HEK293 (cell line): ENCODE results near the gene WBP2NL.

Experiments used
- CTCF ChIA-PET: fragments of 350-600 bp; formaldehyde crosslinking; extraction: SDS; loops from one replicate; lab custom pipeline; 2021; ENCODE audit warnings: antibody characterized with exemption; lab: Yijun Ruan, JAX
- POLR2A ChIA-PET: fragments of 300-600 bp; formaldehyde crosslinking; extraction: SDS; loops from one replicate; lab custom pipeline; 2020; ENCODE audit warnings: antibody characterized with exemption, inconsistent platforms; lab: Yijun Ruan, JAX
- H3K27ac ChIP-seq: fragments of 200-500 bp; sonication (Bioruptor generic); 2 replicates; pipeline ENCODE4 v1.5.1; 2014; ENCODE audit warnings: low read depth, low read length, control low read depth, inconsistent platforms; ENCODE audit errors: extremely low read depth
- H3K36me3 ChIP-seq, 2 experiments: fragments of 200-500 bp in 1 of 2; sonication (Bioruptor generic) in 1 of 2; 1 replicate in 1 of 2; 2 replicates in 1 of 2; pipeline ENCODE4 v1.5.1; 2014 to 2017; ENCODE audit warnings: inconsistent platforms in 2 of 2, low read length in 2 of 2; ENCODE audit not compliant: control insufficient read depth in 2 of 2, insufficient read depth in 1 of 2
- H3K4me1 ChIP-seq: fragments of 200-500 bp; sonication (Bioruptor generic); 2 replicates; pipeline ENCODE4 v1.5.1; 2014; ENCODE audit warnings: mild to moderate bottlenecking, low read length, inconsistent platforms; ENCODE audit not compliant: control insufficient read depth, insufficient read depth
- H3K4me3 ChIP-seq: 2 replicates; pipeline ENCODE4 v1.5.1; 2011; ENCODE audit warnings: low read depth, mild to moderate bottlenecking, control low read depth, low read length, moderate library complexity
- H3K9me3 ChIP-seq: fragments of 200-500 bp; sonication (Bioruptor generic); 2 replicates; pipeline ENCODE4 v1.5.1; 2014; ENCODE audit warnings: low read depth, low read length, inconsistent platforms; ENCODE audit not compliant: control insufficient read depth, insufficient read depth
- BCL6B ChIP-seq: fragments of 450-650 bp; formaldehyde crosslinking; IDR thresholded peaks from 2 replicates; pipeline ENCODE4 v1.5.1; 2017; ENCODE audit warnings: missing biosample characterization, missing genetic modification characterization
- ELK4 ChIP-seq: IDR thresholded peaks from 2 replicates; pipeline ENCODE4 v1.6.1; 2011; ENCODE audit warnings: mild to moderate bottlenecking, low read depth, low read length, borderline replicate concordance
- GFI1B ChIP-seq: fragments of 450-650 bp; formaldehyde crosslinking; IDR thresholded peaks from 2 replicates; pipeline ENCODE4 v1.5.1; 2016; ENCODE audit warnings: missing biosample characterization, missing genetic modification characterization
- KLF10 ChIP-seq: fragments of 450-650 bp; IDR thresholded peaks from 2 replicates; pipeline ENCODE4 v1.5.1; 2018; ENCODE audit warnings: missing biosample characterization, mild to moderate bottlenecking, missing genetic modification characterization
- MYNN ChIP-seq: fragments of 450-650 bp; formaldehyde crosslinking; IDR thresholded peaks from 2 replicates; pipeline ENCODE4 v1.5.1; 2016; ENCODE audit warnings: missing biosample characterization, missing genetic modification characterization, borderline replicate concordance
- PRDM10 ChIP-seq: fragments of 450-650 bp; formaldehyde crosslinking; IDR thresholded peaks from 2 replicates; pipeline ENCODE4 v1.5.1; 2016; ENCODE audit warnings: missing biosample characterization, missing genetic modification characterization
- SP3 ChIP-seq: fragments of 450-650 bp; formaldehyde crosslinking; IDR thresholded peaks from 2 replicates; pipeline ENCODE4 v1.5.1; 2016; ENCODE audit warnings: missing biosample characterization, missing genetic modification characterization
- ZBTB1 ChIP-seq: fragments of 450-650 bp; formaldehyde crosslinking; IDR thresholded peaks from 2 replicates; pipeline ENCODE4 v1.5.1; 2016; ENCODE audit warnings: missing biosample characterization, missing genetic modification characterization
- ZBTB17 ChIP-seq: fragments of 450-650 bp; formaldehyde crosslinking; IDR thresholded peaks from 2 replicates; pipeline ENCODE4 v1.5.1; 2016; ENCODE audit warnings: missing biosample characterization, missing genetic modification characterization
- ZBTB8A ChIP-seq: fragments of 450-650 bp; formaldehyde crosslinking; IDR thresholded peaks from 2 replicates; pipeline ENCODE4 v1.5.1; 2016; ENCODE audit warnings: missing biosample characterization, missing genetic modification characterization
- ZNF398 ChIP-seq: fragments of 450-650 bp; formaldehyde crosslinking; IDR thresholded peaks from 2 replicates; pipeline ENCODE4 v1.5.1; 2017; ENCODE audit warnings: missing biosample characterization, missing genetic modification characterization
- ZNF404 ChIP-seq: fragments of 450-650 bp; formaldehyde crosslinking; IDR thresholded peaks from 2 replicates; pipeline ENCODE4 v1.5.1; 2017; ENCODE audit warnings: missing biosample characterization, missing genetic modification characterization
- ZNF423 ChIP-seq: fragments of 450-650 bp; formaldehyde crosslinking; IDR thresholded peaks from 2 replicates; pipeline ENCODE4 v1.5.1; 2016; ENCODE audit warnings: missing biosample characterization, missing genetic modification characterization
- ZNF561 ChIP-seq: fragments of 450-650 bp; IDR thresholded peaks from 2 replicates; pipeline ENCODE4 v1.5.1; 2018; ENCODE audit warnings: missing biosample characterization, missing genetic modification characterization, borderline replicate concordance
- ZNF624 ChIP-seq: fragments of 450-650 bp; formaldehyde crosslinking; IDR thresholded peaks from 2 replicates; pipeline ENCODE4 v1.5.1; 2017; ENCODE audit warnings: missing biosample characterization, missing genetic modification characterization
- ZNF654 ChIP-seq: fragments of 450-650 bp; formaldehyde crosslinking; IDR thresholded peaks from 2 replicates; pipeline ENCODE4 v1.5.1; 2016; ENCODE audit warnings: low read depth, missing biosample characterization, missing genetic modification characterization
- ZSCAN4 ChIP-seq: fragments of 450-650 bp; formaldehyde crosslinking; IDR thresholded peaks from 2 replicates; pipeline ENCODE4 v1.5.1; 2017; ENCODE audit warnings: missing biosample characterization, missing genetic modification characterization

The WBP2NL gene

GRCh38 chr22:41970601-41971000 lies 28.0 kb upstream of the WBP2NL start (continued):
- TF ChIP-seq PRDM10 (tag by site-specific recombination) (no peak), ZNF423 (tag by site-specific recombination) (no peak)
- TF ChIP-seq, all 188 proteins: peak for 0

GRCh38 chr22:41971431-41971830 lies 27.2 kb upstream of the WBP2NL start:
- Histone ChIP-seq H3K4me3 (no peak overlapping the region), H3K36me3 (no peaks in the 10 kb centered on the region), H3K27ac (no peak overlapping the region), H3K9me3 (no peaks in the 10 kb centered on the region), H3K4me1 (peaks cover 11% of the 10 kb centered on the region)
- TF ChIP-seq KLF10 (no peak), ZNF398 (tag by site-specific recombination) (no peak), ZNF654 (tag by site-specific recombination) (no peak), ZNF624 (tag by site-specific recombination) (no peak), ZBTB17 (tag by site-specific recombination) (no peak), ELK4 (no peak), ZNF561 (no peak), SP3 (tag by site-specific recombination) (no peak), ZBTB1 (tag by site-specific recombination) (no peak), ZBTB8A (tag by site-specific recombination) (no peak), ZSCAN4 (tag by site-specific recombination) (no peak), GFI1B (tag by site-specific recombination) (no peak), ZNF404 (tag by site-specific recombination) (no peak), BCL6B (tag by site-specific recombination) (no peak), MYNN (tag by site-specific recombination) (no peak)
- POLR2A ChIA-PET: no interaction called here
- CTCF ChIA-PET: no interaction called here
